Measurements from ENCODE around the gene CTNND2.

- TF ChIP-seq CTCF (IDR thresholded peaks at IDR 0.05) (no peak), EZH2 (IDR thresholded peaks at IDR 0.05; ENCODE audit: borderline replicate concordance, insufficient read depth, low read depth, low read length, poor library complexity, severe bottlenecking) (no peak)
Observed at GRCh38 chr5:11737010-11737409, 167.2 kb downstream of the CTNND2 start.
